Stimulated activated CD8-positive, alpha-beta memory T cell treated with anti-CD3 and anti-CD28 coated beads, Interleukin-4, amount 100 ng/mL, for 24 hours (primary cell): ENCODE data around the gene MEI4.
"Not testable (repeated sequence)": the region's sequence is repeated elsewhere in the genome, so short reads cannot be mapped to it uniquely, and the experiment has no call there.

Experiments
- DNase-seq: peaks from one replicate; pipeline ENCODE4 v3.0.0-alpha.2; 2020; ENCODE audit warnings: low read depth

The MEI4 gene

DNA sequence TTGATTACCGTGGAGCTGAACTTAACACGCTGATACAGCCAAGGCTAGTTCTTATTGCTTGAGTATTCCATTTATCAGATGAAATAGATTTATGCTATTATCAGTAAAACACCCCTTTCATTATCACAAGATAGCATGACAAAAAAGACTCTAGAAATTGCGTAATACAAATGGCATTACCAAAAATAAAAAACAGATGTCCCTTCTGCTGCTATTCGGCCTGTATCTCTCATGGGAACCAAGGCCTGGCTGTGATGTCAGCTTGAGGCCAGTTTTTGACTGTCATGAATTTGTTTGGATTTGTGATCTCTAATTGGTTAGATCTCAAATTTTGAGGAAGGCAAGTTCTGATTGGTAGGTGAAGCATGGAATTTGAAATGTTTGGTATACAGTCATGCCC lies 25.2 kb downstream of the MEI4 start:
- DNase-seq: no peak

DNA sequence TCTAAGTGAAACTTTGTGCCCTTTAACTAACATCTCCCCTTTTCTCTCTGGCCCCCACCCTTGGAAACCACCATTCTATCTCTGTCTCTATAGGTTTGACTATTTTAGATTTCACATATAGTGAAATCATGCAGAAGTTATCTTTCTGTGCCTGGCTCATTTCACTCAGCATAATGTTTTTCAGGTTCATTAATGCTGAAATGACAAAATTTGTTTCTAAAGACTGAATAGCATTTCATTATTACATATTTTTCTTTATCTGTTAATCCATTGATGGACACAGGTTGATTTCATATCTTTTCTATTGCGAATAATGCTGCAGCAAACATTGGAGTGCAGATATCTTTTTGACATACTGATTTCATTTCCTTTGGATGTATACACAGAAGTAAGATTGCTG lies 30.7 kb downstream of the MEI4 start:
- DNase-seq: no peak

DNA sequence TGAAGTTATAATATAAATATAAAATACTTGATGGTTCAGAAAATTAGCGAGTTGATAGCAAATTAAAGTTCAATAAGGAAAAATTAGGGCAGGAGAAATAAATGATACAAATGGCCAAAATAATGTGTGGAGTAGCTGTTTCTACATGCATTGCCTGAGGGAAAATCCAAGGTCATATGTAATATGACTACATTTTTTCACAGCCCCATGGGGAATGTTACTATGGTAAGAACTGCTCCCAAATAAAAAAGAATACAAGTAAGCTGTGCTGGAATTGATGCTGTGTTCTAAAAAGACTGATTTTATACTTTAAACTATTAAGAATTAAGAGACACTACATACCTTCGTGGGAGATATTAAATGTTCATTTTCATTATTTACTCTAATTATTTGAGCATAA lies 34.1 kb downstream of the MEI4 start:
- DNase-seq: no peak

DNA sequence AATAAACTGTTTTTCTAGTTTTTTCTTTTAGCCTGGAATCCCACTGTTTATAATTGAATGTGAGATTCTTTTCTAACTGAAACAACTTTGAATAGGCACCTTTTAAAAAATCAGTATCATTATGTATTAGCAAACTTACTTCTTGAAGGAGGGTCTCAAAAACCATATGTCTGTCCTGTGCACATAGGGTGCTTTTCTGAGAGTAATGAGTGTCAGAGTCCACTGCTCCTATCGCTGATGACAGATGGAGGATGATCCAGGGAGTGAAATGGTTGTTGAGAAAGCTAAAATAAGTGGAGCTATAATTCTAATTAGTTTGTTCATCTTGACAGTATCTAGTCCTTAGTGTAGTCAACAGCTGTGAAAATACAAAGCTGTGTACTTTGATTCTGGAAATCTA lies 35.8 kb downstream of the MEI4 start:
- no peak for DNase-seq

DNA sequence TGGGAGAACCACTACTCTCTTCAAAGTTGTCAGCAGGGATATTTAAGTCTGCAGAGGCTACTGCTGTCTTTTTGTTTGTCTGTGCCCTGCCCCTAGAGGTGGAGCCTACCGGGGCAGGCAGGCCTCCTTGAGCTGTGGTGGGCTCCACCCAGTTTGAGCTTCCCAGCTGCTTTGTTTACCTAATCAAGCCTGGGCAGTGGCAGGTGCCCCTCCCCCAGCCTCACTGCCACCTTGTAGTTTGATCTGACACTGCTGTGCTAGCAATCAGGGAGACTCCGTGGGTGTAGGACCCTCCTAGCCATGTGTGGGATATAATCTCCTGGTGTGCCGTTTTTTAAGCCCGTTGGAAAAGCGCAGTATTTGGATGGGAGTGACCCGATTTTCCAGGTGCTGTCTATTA lies 47.3 kb downstream of the MEI4 start:
- not testable (repeated sequence) for DNase-seq

DNA sequence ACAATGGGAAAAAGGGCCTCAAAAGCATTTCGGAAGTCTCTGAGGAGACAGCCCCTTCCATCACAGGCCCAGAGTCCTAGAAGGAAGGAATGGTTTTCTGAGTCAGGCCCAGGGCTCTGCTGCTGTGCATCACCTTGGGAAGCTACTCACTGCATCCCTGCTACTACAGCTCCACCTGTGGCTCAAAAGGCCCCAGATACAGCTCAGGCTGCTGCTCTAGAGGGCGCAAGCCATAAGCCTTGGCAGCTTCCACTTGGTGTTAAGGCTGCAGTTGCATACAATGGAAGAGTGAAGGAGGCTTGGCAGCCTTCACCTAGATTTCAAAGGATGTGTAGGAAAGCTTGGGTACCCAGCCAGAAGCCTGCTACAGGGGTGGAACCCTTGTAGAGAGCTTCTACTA lies 54.8 kb downstream of the MEI4 start:
- DNase-seq: no peak

DNA sequence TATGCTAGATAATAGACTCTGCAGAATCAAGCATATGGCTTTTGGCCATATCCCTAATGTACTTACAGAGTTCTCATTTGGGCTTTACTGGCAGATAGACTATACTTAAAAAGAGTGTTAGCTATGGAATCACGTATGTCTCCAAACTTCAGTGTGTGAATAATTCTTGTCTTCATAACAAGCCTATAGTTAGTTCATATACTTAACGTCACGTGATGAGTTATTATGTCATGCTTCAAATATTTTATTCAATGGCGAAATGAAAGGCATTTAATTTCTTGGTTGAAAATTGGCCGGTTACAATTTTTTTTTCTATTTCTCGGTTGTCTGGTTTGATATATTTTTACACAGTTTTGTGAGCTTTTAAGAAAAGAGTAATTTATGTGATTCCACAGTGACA lies 62.7 kb downstream of the MEI4 start:
- no peak for DNase-seq

DNA sequence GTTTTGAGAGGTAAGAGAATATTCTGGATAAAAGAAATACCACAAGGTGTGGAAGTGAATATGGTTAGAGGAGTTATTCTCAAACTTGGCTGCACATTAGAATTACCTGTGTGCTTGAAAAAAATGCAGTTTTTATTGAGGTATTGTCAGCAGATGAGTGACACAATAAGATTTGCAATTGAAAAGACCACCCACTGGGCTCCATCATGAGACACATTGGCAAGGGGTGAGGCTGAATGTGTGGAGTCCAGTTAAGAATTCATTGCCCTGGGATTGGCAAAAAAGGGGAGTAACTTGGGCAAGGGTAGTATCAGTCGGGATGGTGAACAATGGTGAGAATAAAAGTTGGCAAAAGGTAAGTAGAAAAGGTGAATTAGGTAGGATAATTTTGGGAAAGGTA lies 63.5 kb downstream of the MEI4 start:
- DNase-seq: no peak

DNA sequence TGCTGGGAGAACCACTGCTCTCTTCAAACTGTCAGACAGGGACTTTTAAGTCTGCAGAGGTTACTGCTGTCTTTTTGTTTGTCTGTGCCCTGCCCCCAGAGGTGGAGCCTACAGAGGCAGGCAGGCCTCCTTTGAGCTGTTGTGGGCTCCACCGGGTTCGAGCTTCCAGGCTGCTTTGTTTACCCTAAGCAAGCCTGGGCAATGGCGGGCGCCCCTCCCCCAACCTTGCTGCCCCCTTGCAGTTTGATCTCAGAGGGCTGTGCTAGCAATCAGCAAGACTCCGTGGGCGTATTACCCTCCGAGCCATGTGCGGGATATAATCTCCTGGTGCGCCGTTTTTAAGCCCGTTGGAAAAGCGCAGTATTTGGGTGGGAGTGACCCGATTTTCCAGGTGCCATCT lies 83.2 kb downstream of the MEI4 start:
- not testable (repeated sequence) for DNase-seq

DNA sequence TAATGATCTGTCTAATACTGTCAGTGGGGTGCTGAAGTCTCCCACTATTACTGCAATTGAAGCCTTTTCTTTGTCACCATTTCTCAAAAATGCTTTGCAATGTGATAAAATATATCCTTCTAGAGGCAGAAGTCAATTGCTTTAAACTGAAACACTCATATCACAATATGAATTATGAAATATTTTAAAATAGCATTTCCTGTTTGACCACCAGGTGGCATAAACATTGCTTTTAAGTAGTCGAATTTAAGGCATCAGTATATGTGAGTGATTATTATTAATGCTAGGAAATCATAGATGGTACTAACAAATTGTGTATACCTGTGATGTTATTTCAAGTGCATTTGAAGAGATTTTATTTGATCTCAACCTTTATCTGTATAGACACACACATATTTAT lies 87.5 kb downstream of the MEI4 start:
- no peak for DNase-seq

DNA sequence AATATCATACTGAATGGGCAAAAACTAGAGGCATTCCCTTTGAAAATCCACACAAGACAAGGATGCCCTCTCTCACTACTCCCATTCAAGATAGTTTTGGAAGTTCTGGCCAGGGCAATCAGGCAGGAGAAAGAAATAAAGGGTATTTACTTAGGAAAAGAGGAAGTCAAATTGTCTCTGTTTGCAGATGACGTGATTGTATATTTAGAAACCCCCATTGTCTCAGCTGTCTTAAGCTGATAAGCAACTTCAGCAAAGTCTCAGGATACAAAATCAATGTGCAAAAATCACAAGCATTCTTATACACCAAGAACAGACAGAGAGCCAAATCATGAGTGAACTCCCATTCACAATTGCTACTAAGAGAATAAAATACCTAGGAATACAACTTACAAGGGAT lies 99.3 kb downstream of the MEI4 start:
- DNase-seq: not testable (repeated sequence)

DNA sequence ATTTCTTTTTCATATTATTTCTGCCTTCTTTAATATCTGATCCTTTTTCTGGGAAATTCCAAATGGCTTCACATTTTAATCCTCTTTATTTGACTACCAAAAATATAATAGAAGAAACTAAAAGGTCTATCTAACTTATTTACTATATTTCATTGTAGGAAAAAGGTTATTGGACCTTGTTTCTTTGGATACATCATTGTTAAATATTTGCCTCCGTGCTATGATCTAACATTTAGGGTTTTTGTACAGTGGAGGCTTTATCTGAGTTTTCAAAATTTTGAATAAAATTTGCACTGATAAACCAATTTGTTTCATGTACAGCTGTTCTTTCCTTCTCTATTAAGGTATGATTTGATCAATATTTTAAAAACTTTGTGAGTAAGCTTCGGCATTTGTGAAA lies 109.5 kb downstream of the MEI4 start:
- DNase-seq: no peak

DNA sequence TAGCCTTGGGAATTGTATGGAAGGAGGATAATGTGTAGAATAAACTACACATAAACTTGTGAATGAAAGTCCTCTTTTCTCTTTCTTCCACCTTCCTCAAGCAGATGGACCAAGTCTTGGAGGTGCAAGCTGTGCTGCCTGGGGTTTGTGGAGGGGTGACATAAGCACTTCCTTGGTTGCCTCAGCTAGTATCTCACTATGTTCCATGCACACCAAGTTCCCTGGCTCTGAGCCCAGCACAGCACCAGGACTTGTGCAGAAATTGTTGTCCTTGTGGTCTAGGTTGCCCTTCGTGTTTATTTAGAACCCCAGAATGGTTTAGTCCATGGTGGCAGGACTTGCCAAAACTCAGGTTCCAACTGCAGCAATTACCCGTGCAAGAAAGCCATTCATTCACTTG lies 110.3 kb downstream of the MEI4 start:
- no peak for DNase-seq

DNA sequence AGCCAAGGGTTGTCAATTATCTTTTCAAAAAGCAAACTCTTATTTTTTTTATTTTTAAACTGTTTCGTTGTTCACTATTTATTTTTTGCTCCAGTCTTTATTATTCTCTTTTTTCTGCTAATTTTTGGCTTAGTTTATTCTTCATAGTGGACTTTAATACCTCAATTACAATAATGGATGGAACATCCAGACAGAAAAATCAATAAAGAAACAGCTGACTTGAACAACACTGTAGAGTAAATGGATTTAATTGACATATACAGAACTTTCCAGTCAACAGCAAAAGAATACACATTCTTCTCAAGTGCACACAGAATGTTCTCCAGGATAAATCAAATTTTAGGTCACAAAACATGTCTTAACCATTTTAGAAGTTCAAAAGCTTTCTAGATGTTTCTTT lies 111.5 kb downstream of the MEI4 start:
- no peak for DNase-seq

DNA sequence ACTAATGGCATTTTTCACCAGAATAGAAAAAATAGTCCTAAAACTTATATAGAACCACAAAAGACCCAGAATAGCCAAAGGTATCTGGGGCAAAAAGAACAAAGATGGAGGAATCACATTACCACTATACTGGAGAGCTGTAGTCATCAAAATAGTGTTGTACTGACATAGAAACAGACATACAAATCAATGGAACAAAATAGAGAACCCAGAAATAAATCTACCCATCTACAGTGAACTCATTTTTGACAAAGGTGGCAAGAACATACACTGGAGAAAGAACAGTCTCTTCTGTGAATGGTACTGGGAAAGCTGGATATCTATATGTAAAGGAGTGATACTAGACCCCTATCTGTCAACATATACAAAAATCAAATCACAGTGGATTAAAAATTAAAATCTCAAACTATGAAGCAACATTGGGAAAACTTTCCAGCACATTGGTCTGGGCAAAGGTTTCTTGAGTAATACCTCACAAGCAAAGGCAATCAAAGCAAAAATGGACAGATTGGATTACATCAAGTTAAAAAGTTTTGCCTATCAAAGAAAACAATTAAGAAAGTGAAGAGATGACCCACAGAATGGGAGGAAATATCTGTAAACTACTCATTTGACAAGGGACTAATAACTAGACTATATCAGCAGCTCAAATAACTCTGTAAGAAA lies 120.5 kb downstream of the MEI4 start:
- DNase-seq: no peak

DNA sequence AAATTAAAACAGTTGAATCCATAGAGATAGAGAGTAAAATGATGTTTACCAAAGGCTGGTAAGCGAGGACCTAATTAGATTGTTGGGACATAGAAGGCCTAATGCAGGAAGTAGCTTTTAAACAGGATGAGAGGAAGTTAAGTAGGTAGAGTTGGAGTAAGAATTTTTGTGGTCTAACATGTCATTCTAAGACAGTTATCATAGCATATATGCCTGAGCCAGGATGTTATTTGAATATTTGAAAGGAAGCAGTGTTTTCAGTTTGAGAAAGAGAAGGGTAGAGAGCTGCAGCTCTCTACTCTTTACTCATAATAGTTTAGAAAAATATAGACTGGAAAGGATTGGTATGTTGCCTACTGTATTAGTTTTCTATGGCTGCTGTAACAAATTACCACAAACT lies 121.6 kb downstream of the MEI4 start:
- no peak for DNase-seq

DNA sequence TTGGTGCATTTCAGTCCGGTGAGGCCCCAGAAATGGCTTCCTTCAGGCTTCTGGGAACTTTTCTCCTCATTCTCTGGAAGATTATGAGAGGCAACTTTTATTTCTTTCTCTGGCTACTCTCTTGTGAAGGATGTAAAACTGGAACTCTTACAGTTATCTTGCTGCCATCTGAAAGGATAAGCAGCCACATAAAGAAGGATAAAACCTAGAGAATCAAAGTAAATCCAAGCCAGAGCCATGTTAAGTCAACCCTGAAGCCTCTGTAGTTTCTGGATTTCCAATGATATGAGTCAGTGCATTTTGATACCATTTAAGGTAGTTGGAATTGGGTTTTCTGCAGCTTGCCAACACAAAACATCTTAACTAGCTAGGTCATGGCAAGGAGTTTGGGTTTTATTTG lies 123.6 kb downstream of the MEI4 start:
- DNase-seq: no peak

DNA sequence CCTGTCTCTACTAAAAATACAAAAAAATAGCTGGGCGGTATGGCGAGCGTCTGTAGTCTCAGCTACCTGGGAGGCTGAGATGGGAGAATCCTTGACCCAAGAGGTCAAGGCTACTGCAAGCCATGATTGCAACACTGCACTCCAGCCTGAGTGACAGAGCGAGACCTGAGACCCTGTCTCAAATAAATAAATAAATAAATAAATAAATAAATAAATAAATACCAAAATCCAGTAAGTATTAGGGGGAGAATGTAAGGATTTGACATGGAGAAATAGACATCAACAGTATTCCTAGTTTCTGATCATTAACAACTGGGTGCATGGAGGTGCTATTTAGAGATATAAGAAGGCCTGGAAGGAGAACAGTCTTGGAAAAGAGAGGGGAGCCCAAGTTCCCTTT lies 125.7 kb downstream of the MEI4 start:
- no peak for DNase-seq

DNA sequence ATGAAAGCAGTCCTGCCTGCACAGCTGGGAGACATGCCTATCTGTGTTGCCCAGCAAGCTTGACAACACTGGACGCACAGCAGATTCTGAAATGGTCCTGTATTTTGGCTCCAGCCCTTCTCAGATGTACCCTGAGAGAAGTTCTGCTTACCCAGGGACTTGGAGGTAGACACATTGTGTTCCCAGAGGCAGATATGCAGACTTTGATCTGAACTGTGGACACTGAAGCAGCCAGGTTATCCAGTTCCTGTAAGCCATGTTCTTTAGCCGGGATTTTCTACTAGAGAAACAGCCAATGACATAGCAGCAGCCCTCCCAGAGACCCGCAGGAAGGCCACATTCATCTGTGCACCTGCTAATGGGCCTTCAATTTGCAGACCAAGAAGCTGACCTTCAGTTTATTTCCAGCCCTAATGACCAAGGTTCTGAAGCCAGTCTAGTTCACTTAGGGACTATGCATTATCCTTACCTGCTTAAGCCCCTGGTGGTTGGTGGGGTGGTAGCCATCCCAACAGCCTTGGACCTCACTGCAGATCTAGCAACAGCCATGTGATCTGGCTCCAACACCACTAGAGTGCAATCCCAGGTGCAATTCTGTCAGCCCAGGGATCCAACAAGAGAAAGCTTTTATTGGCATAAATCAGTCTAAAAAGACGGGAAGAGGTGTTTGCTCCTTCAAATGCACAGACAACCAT lies 134.2 kb downstream of the MEI4 start:
- no peak for DNase-seq

DNA sequence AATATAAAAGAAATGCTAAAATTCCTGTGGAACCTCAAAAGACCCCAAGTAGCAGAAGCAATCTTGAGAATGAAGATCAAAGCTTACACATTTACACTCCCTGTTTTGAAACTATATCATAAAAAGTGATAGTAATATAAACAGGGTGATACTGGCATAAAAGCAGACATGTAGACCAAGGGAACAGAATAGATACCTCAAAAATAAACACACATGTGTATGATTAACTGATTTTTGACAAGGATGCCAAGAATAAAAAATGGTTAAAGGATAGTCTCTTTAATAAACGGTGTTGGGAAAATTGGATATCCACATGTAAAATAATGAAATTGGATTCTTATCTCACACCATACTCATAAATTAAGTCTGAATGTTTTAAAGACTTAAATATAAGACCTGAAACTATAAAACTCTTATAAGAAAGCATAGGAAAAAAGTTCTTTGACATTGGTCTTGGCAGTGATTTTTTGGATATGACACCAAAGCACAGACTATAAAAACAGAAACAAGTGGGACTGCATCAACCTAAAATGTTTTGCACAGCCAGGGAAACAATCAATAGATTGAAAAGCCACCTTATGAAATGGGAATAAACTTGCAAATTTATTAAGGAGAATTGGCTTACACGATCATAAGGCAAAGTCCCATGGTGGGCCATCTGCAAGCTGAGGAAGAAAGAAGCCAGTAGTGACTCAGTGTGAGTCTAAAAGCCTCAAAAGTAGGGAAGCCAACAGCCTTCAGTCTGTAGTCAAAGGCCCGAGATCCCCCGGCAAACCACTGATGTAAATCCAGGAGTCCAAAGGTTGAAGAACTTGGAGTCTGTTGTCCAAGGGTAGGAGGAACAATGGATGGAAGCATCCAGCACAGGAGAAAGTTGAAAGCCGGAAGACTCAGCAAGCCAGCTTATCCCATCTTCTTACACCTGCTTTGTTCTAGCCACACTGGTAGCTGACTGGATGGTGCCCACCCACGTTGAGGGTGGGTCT lies 144.3 kb downstream of the MEI4 start:
- no peak for DNase-seq

DNA sequence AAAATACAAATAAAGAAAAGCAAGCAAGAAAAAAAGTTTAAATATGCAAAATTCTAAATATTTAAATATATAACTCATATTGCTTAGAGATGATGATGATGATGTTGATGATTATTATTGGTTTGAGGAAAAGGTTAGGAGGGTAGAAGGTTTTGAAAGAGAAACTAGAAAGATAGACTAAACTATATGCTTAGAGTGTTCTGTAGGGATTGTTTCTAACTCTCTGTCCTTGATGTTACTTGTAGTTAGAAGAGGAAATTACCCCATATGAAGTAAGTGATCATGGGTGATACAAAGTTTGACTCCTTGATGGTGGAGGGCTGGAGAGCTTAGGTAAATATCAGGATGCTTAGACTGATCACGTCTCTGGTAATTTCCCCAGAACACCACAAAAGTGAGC lies 159.5 kb downstream of the MEI4 start:
- no peak for DNase-seq

DNA sequence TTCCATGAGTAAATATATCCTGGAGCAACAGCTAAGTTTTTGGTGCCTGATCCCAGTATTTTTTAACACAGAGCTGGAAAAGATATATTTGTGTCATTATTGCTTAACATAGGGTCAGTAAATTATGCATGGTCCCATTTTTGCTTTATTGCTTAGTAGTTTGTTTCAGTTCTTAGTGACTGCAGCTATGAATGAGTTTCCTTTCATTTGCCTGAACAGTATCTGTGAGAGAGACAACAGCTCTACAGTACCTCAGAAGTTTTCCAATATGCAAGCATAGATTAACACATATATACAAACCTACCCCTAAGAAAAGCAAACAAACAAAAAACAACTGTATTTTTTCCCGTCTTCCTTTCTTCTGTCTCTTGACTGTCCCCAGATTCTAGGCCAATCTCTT lies 160.3 kb downstream of the MEI4 start:
- DNase-seq: no peak

DNA sequence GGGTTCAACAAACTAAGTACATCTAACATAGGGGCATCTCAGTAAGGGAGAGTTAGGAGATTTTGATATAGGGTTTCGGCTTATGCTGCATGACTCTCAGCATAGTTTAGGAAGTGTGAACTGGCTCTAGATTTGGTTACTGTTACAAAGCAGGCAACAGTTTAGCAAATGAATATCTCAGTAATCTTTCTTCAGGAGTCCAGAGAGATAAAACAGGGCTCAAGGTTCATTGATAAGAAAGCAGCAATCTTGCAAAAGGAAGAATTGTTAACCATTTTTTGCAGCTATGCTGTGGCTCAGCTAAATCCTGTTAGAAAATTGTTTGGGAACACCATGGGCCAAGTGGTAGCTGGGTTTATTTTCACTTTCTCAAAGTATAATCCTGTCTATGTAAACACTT lies 161.3 kb downstream of the MEI4 start:
- DNase-seq: no peak
